Natural killer cell (primary cell): Measurements from ENCODE around the gene RBP5. TPM values are rescaled to one million over a fixed set of nuclear protein-coding genes. Genes with fewer than 3 reads are reported as not detected.

Experiments
- ATAC-seq, 3 donors: fragments of 150-1000 bp in 2 of 3; fragments of 200-7000 bp in 1 of 3; cut with Tn5 transposase; 1 replicate in 1 of 3; 2 replicates in 2 of 3; pipeline ENCODE4 v1.10.0; 2021; ENCODE audit warnings: mild to moderate bottlenecking in 2 of 3, moderate library complexity in 2 of 3
- DNase-seq, 2 donors: peaks; one replicate each; pipeline versions ENCODE4 v3.0.0 to v3.0.0-alpha.2; 2013 to 2021; ENCODE audit warnings: mixed read lengths in 1 of 2
- H3K27ac ChIP-seq: one replicate; pipeline ENCODE4 v1.5.1; 2013; ENCODE audit warnings: mild to moderate bottlenecking, low read length
- H3K27me3 ChIP-seq: one replicate; pipeline ENCODE4 v1.6.1; 2013; ENCODE audit warnings: low read length; ENCODE audit not compliant: control insufficient read depth, insufficient read depth
- H3K36me3 ChIP-seq: one replicate; pipeline ENCODE4 v1.6.1; 2013; ENCODE audit warnings: low read length; ENCODE audit not compliant: control insufficient read depth, insufficient read depth
- H3K4me1 ChIP-seq: one replicate; pipeline ENCODE4 v1.6.1; 2013; ENCODE audit warnings: low read length; ENCODE audit not compliant: control insufficient read depth, insufficient read depth
- H3K4me3 ChIP-seq: one replicate; pipeline ENCODE4 v1.5.1; 2013; ENCODE audit warnings: low read length
- H3K9me3 ChIP-seq: one replicate; pipeline ENCODE4 v1.6.1; 2013; ENCODE audit warnings: low read length; ENCODE audit not compliant: control insufficient read depth, insufficient read depth
- H3K27ac Mint-ChIP-seq, 2 donors: one replicate each; pipeline ENCODE4 v1.8.0; 2022; ENCODE audit warnings: mild to moderate bottlenecking in 2 of 2, mixed read lengths in 2 of 2, moderate library complexity in 1 of 2
- H3K27me3 Mint-ChIP-seq, 2 donors: one replicate each; pipeline ENCODE4 v1.8.0; 2022; ENCODE audit warnings: low read depth in 2 of 2, mixed read lengths in 2 of 2
- H3K36me3 Mint-ChIP-seq: one replicate; pipeline ENCODE4 v1.8.0; 2022; ENCODE audit warnings: mixed read lengths
- H3K4me1 Mint-ChIP-seq, 2 donors: one replicate each; pipeline ENCODE4 v1.8.0; 2022; ENCODE audit warnings: mixed read lengths in 2 of 2
- H3K4me3 Mint-ChIP-seq: one replicate; pipeline ENCODE4 v1.8.0; 2022; ENCODE audit warnings: mild to moderate bottlenecking, moderate library complexity, mixed read lengths
- H3K9me3 Mint-ChIP-seq, 2 donors: one replicate each; pipeline ENCODE4 v1.8.0; 2022; ENCODE audit warnings: mixed read lengths in 2 of 2
- WGBS: methylation state at CpG from one replicate; pipeline ENCODE4 v1.1.7; 2013; ENCODE audit warnings: missing lambda C conversion rate; ENCODE audit not compliant: insufficient coverage; 5-methylcytosine and 5-hydroxymethylcytosine counted together
- intact Hi-C: fragments of 100-400 bp; cut with micrococcal nuclease; formaldehyde crosslinking; loops from one replicate; pipeline ENCODE4 v1.14.2; 2022
- total RNA-seq, 4 donors: library from RNA; stranded (reverse); fragments of 120-200 nt in 1 of 4; gene quantifications; one replicate each; pipeline versions ENCODE4 v1.2.3 to v1.2.4, GENCODE V29; 2013 to 2022
- TF ChIP-seq, protein P1 (sequence below): fragments of 200-600 bp; IDR thresholded peaks from one replicate; pipeline ENCODE4 v1.8.0; 2022; ENCODE audit warnings: antibody characterized with exemption

RBP5 gene
- total RNA-seq, 3 donors from 2014 or later (not counting 1 experiment from before 2014, with no cell fraction given): not detected

DNA sequence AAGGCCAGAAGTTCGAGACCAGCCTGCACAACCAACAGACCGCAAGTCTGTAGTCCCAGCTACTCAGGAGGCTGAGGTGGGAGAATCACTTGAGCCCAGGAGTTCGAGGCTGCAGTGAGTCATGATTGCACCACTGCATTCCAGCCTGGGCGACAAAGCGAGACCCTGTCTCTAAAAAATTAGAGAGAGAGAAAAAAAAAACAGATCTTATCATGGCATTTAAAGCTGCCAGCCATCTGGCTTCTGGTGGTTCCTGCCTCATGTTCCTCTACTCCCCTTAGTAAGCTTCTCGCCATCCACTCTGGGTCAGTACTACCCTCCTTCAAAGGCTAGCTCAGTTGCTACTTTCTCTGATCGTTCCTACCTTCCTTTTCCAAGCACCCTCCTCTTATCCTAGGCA lies 17.5 kb upstream of the RBP5 start:
- H3K4me1 ChIP-seq: no peaks in the 10 kb centered on the region
- TF ChIP-seq, protein P1, sequence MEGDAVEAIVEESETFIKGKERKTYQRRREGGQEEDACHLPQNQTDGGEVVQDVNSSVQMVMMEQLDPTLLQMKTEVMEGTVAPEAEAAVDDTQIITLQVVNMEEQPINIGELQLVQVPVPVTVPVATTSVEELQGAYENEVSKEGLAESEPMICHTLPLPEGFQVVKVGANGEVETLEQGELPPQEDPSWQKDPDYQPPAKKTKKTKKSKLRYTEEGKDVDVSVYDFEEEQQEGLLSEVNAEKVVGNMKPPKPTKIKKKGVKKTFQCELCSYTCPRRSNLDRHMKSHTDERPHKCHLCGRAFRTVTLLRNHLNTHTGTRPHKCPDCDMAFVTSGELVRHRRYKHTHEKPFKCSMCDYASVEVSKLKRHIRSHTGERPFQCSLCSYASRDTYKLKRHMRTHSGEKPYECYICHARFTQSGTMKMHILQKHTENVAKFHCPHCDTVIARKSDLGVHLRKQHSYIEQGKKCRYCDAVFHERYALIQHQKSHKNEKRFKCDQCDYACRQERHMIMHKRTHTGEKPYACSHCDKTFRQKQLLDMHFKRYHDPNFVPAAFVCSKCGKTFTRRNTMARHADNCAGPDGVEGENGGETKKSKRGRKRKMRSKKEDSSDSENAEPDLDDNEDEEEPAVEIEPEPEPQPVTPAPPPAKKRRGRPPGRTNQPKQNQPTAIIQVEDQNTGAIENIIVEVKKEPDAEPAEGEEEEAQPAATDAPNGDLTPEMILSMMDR: no peak
- ATAC-seq (no peak), DNase-seq (no peak)
- H3K27me3 ChIP-seq: no peaks in the 10 kb centered on the region
- 96% methylated on average over 7 of the region's 7 CpGs for WGBS
- Mint-ChIP-seq H3K27me3 (no peaks in the 10 kb centered on the region), H3K4me3 (no peak overlapping the region), H3K9me3 (no peaks in the 10 kb centered on the region), H3K27ac (no peak overlapping the region), H3K36me3 (peaks cover 15% of the 10 kb centered on the region), H3K4me1 (peaks cover 0 to 12% of the 10 kb centered on the region in 2 donors)
- H3K27ac ChIP-seq: no peak overlapping the region
- H3K36me3 ChIP-seq: peaks cover 86% of the 10 kb centered on the region
- intact Hi-C loops: no loop called here
- no peaks in the 10 kb centered on the region for H3K9me3 ChIP-seq
- no peak overlapping the region for H3K4me3 ChIP-seq

DNA sequence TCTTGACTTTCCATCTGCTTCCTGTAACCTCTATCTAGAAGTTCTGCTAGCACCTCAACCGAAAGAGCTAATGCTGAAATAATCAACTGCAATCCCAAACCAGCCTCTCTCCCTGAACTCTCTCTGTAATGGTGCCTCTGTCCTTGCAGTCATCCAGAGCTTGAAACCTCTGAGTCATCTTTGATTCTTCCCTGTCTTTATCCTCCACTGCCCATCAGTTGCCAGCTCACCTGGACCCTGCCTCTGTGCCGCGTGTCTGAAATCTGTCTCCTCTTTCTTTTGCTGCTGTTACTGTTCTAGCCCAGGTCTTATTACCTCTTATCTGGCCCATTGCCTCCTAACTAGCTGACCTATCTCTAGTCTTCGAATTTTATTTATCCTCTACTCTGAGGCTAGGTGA lies 17.0 kb upstream of the RBP5 start:
- Histone ChIP-seq H3K36me3 (peaks cover 85% of the 10 kb centered on the region), H3K4me1 (no peaks in the 10 kb centered on the region), H3K27me3 (no peaks in the 10 kb centered on the region), H3K4me3 (no peak overlapping the region), H3K9me3 (no peaks in the 10 kb centered on the region), H3K27ac (no peak overlapping the region)
- ATAC-seq (no peak), DNase-seq (no peak)
- Mint-ChIP-seq H3K4me3 (no peak overlapping the region), H3K9me3 (no peaks in the 10 kb centered on the region), H3K4me1 (peaks cover 0 to 12% of the 10 kb centered on the region in 2 donors), H3K36me3 (peaks cover 15% of the 10 kb centered on the region), H3K27ac (no peak overlapping the region), H3K27me3 (no peaks in the 10 kb centered on the region)
- 63% methylated on average over 3 of the region's 4 CpGs for WGBS
- intact Hi-C loops: no loop called here
- TF ChIP-seq, protein P1: no peak

DNA sequence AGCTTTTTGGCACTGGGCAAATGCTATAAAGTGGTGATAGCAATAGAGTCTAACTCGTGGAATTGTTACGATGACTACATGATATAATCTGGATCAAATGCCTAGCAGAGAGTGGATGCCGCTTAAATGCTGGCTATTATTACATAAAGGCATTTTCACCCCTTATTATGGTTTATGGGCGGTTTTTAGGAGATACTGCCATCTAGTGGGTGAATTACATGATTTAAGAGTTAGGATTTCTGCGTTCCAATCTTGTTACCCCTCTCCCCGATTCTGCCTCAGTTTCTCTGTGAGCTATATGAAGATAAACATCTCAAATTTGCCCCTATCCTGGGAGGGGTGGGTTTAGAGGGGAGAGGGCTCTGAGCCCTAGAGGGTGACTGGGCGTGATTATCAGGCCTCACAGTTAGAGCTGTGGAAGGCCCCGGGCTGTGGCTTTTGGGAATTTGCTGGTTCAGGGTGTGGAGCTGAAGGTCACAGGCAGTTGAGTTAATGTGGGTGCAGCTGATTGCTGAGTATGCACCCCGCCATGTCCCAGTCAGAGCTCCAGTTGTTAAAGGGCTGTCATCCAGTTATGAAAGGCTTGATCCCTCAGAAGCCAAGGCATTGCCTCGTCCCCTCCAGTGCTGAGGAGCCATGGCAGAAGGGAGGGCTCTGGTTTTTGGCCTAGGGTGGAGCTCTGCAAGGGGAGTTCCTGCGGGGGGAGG lies 15.9 kb upstream of the RBP5 start:
- H3K4me3 Mint-ChIP-seq: no peak overlapping the region
- intact Hi-C loops: no loop called here
- TF ChIP-seq, protein P1: peak; percentile 47
- peaks cover 8% of the 10 kb centered on the region for H3K36me3 Mint-ChIP-seq
- no peaks in the 10 kb centered on the region for H3K27me3 ChIP-seq
- peaks cover 83% of the 10 kb centered on the region for H3K36me3 ChIP-seq
- DNase-seq: peak in 1 of 2 donors; percentile 59
- H3K9me3 ChIP-seq: no peaks in the 10 kb centered on the region
- no peaks in the 10 kb centered on the region for H3K4me1 ChIP-seq
- no peak overlapping the region for H3K27ac ChIP-seq
- no peaks in the 10 kb centered on the region for H3K9me3 Mint-ChIP-seq
- 77% methylated on average over 9 of the region's 11 CpGs for WGBS
- H3K4me3 ChIP-seq: no peak overlapping the region
- no peaks in the 10 kb centered on the region for H3K27me3 Mint-ChIP-seq
- H3K4me1 Mint-ChIP-seq: peaks cover 0 to 12% of the 10 kb centered on the region in 2 donors
- no peak overlapping the region for H3K27ac Mint-ChIP-seq
- ATAC-seq: peak in 2 of 3 donors; percentile 38 to 53

DNA sequence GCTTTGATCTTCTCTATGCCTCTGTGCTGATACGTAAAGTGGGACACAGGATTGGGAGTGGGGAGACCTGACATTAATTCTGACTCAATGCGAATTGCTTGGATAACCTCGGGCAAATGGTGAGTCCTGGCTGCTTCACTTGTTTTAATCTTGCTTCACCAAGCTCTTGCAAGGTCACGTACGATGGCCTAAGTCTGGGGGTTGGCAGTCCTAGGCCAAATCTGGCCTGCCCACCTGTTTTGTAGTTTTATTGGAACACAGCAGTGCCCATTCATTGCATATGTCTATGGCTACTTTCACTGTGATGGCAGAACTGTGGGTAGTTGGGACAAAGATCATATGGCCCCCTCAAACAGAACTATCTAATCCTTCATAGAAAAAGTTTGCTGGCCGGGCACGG lies 14.9 kb upstream of the RBP5 start:
- Mint-ChIP-seq H3K36me3 (peaks cover 7% of the 10 kb centered on the region), H3K4me3 (no peak overlapping the region), H3K27me3 (no peaks in the 10 kb centered on the region), H3K9me3 (no peaks in the 10 kb centered on the region), H3K4me1 (peaks cover 0 to 12% of the 10 kb centered on the region in 2 donors), H3K27ac (no peak overlapping the region)
- ATAC-seq: no peak
- Histone ChIP-seq H3K36me3 (peaks cover 82% of the 10 kb centered on the region), H3K9me3 (no peaks in the 10 kb centered on the region), H3K27ac (no peak overlapping the region), H3K27me3 (no peaks in the 10 kb centered on the region), H3K4me3 (no peak overlapping the region), H3K4me1 (no peaks in the 10 kb centered on the region)
- DNase-seq: no peak
- WGBS: 96% methylated on average over 7 of the region's 7 CpGs
- TF ChIP-seq, protein P1: no peak
- intact Hi-C loops: no loop called here
